ENCODE data around the gene IFT57.
"Not testable (repeated sequence)": the region's sequence is repeated elsewhere in the genome, so short reads cannot be mapped to it uniquely, and the experiment has no call there.

The IFT57 gene

DNA sequence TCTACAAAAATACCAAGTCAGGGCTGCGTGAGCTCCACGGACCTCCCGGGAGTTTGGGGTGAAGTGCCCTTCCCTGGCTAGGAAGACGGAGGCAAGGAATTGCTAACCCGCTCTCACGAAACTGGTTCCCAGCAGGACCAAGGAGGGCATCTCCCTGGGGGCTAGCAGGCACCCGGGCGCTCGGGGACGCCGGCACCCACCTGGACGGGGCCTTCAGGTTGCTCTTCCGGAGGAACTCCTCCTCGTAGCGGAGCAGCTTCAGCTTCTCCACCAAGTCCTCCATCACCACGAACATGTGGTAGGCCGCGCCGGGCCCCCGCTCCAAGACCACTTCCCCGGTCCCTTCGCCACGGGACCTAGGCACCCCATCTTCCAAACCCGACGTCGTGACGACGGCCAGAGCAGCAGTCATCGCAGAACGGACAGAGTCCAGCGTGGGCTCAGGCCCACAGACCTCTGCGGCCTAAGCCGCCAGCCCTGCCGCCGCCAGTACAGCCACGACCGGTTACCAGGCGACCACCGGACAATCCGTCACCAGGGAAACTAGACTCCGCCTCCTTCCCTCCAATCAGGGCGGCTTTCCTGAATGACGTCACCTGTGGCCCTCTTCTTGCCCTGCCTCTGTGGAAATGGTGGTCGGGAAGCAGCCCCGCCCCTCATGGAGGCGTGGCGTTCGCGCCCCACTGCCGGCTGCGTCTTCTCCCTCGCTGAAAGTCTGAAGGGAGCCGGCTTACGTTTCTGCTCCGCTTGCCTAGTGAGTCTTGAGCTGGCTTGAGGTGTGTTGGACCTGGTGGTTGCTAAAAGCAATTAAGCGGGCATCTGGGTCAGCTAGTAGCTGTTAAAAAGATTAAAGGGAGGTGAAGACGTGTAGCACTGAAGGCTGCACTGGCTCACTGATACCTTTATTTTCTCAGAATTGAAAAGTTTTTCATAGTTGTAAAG lies at the start of gene IFT57:
Gene IFT57 (minus strand): TSS at position 514 of the 942 bp plus-strand sequence. CDS start 102 bp downstream, at position 412.
- peak; percentile 97 for DNase-seq

- DNase-seq: no peak
Measured at GRCh38 chr3:108271626-108272025, 49.4 kb upstream of the IFT57 start.

GRCh38 chr3:108268235-108268634 lies 46.0 kb upstream of the IFT57 start:
- DNase-seq: not testable (repeated sequence)

- not testable (repeated sequence) for DNase-seq
Measured at GRCh38 chr3:108264534-108265298, 42.5 kb upstream of the IFT57 start.

DNA sequence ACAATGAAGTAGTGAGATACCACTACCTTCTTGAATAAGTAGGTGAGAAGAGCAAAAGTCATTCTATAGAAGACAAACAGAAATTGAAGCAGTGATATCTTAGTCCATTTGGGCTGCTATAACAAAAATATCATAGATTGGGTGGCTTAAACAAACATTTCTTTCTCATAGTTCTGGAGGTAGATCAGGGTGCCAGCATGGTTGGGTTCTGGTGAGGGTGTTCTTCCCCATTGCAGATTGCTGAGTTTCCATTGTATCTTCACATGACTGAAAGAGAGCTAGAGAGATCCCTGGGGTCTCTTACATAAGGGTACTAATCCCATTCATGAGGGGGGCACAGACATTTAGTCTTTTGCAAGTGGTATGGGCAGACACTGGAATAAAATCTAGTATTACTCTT lies 32.9 kb upstream of the IFT57 start:
- no peak for DNase-seq

DNA sequence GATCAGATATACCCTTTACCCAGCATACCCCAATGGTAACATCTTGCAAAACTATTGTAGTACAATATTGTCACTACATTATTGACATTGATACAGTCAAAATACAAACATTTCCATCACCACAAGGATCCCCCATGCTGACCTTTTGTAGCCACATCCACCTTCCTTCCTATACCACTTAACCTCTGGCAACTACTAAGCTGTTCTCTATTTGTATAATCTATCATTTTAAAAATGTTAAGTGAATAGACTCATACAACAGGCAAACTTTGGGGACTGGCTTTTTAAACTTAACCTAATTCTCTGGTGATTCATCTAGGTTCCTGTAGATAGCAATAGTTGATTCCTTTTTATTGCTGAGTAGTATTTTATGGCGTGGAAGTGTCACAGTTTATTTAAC lies 29.6 kb upstream of the IFT57 start:
- no peak for DNase-seq

DNA sequence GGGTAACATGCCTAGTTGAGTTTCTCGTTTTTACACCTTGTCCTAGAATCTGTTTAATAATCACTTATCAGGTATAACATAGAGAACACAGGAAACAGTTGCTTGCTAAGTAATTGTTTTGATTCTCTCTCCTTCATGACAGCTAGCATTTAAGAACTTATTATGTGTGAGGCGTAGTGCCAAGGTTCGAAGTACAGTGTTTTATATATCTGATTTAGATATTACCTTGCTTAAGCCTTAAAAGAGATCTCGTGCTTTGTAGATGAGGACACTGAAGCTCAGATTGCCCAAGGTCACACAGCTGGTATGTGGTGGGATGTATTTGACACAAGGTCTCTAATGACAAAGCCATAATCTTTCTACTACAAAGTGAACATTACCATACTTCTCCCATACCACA lies 29.0 kb upstream of the IFT57 start:
- no peak for DNase-seq

GRCh38 chr3:108250626-108251025 lies 28.4 kb upstream of the IFT57 start:
- DNase-seq: no peak

- DNase-seq: no peak
Measured at GRCh38 chr3:108243243-108243642, 21.0 kb upstream of the IFT57 start.

DNA sequence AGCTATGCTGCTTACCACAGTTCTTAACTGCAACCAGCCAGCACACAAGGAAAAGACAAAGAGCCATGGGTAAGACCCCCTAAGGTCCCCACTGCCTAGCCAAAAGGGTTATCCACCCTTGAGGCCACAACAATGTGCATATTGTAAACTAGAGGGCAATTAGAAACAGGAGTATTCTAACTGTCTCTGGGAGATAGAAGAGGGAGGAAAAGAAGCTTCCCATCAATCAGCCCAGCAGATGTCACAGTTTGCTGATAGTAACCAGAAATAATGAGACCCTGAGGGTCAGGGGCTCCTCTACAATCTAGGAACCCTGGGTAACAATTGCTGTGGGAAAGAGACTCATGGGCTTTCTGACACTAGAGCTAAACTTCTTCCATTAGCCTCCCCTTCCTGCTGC lies 20.6 kb upstream of the IFT57 start:
- DNase-seq: no peak

DNA sequence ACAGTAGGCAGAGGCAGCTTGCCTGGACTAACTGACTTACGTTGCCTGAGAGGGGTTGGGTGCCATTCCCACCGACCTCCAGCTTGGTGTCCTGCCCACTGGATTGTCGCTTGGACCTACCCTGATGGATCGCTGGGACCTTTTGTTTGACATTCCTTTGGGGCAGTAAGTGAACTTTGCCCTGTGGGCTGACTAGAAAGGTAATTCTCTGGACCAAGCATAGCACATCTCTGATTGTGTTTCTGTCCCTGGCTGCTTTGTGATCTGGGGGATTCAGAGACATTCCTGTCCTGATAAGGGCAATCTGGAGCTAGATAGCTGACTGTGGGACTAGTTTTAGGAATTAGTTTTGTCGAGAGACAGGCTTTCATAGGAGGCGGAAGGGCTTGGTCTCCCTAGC lies 19.5 kb upstream of the IFT57 start:
- DNase-seq: no peak

- no peak for DNase-seq
Measured at GRCh38 chr3:108241146-108241545, 18.9 kb upstream of the IFT57 start.

DNA sequence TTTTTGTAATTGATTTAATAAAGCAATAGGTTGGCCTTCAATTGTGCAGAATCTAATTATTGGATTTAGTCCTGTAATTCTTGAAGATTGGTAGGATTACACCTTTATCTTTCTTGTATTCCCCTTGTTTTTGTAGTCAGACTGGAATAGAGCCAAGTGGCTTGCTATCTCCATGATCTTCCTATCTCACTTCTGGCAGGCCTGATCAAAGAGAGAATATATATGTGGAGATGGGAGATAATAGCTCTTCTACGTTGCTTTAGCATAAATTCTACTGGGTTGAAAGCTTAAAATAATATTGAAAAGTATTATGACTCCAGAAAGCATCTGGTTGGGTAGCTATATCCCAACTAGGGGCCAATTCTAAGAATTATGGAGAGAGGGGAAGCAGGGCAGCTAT lies 16.9 kb upstream of the IFT57 start:
- no peak for DNase-seq

DNA sequence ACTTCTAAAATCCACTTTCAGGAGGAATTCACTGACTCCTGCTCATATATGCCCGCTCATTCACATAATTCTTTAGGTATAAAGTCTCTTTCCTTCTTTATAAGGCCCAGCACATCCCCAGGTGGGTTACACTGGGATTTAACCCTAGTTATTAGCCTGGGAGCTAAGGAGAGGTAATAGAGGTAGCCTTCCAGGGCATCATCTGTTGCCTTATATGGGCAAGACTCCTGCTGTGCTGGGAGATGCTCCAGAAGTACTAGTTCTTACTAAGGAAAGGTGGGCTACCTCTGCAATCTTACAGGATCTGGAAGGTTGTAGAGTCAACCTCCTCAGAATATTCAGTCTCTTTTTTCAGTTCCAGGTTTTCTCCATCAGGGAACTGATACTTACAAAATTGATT lies 13.1 kb upstream of the IFT57 start:
- no peak for DNase-seq

DNA sequence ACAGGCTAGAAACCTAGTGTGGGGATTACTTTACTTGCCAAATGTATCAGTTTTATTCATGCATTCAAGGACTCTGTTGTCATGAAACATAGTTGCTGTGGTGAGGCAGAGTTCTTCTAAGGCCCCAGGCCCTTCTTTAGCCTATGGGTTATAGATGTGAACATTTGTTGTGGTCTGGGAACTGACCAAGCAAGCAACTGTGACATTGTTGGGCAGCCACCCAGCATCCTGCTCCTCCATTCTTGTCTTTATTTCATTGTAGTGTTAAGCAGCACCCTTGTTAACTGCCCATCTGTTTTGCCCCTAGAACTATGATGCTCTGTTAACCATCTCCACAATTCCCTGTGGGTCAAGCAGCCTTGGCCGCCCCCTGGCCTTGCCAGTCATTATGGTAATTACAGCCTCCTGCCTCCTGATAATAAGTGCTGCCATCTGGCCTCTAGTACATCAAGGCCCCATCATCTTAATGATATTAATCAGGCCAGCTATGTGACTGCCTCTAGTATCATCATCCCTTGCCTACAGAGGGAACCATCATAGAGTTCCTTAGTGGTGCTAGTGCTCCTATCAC lies 12.2 kb upstream of the IFT57 start:
- DNase-seq: no peak

DNA sequence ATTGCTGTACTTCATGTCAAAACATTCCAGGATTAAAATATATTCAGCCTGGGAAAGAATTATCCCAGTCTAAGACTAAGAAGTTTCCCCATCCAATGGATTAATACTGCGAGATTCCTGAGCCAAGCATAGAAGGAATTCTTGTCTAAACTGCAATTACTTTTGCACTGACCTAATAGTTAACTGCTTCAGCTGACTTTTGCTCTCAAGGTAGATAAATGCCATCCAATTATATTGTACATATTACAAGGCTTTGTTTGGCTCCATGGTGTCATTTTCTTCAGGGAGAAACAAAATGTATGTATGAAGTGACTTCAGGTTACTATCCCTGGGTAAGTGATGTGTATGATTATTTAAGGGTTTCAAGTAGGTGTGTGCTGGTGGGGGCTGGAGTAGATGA lies 6.1 kb upstream of the IFT57 start:
- no peak for DNase-seq

- no peak for DNase-seq
Measured at GRCh38 chr3:108227131-108227530, 4.9 kb upstream of the IFT57 start.

DNA sequence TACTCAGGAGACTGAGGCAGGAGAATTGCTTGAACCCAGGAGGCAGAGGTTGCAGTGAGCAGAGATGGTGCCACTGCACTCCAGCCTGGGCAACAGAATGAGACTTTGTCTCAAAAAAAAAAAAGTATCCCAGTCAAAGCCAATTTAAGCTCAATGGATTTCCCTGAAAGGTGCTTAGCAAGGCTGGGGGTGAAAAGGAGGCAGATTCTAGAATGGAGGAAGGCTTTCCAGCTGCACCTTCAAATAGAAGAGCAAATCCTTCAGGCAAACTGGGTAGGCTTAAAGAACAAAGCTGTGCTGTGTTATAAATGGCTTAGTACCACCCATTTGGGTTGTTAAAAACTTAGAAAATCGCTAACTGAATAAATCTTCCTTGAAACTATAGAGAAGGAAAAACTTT lies 3.0 kb upstream of the IFT57 start:
- DNase-seq: no peak

DNA sequence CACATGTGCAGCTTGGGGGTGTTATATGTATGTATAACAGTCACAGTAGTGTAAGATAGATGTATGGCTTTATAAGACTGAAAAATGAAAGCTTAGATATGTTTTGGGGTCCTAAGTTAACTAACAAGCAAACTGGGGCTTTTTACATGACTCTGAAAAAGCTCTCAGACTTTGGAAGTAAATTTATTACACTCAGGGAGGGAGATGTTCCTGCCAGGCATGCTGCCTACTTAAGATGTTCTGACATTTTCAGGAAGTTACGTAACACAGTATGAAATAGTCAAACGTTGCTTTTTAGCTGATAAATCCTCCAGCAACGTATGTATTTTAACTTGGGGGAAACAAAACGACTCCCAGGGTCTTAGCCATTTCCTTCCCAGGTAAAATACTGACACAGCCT lies 1.7 kb upstream of the IFT57 start:
- DNase-seq: no peak

DNA sequence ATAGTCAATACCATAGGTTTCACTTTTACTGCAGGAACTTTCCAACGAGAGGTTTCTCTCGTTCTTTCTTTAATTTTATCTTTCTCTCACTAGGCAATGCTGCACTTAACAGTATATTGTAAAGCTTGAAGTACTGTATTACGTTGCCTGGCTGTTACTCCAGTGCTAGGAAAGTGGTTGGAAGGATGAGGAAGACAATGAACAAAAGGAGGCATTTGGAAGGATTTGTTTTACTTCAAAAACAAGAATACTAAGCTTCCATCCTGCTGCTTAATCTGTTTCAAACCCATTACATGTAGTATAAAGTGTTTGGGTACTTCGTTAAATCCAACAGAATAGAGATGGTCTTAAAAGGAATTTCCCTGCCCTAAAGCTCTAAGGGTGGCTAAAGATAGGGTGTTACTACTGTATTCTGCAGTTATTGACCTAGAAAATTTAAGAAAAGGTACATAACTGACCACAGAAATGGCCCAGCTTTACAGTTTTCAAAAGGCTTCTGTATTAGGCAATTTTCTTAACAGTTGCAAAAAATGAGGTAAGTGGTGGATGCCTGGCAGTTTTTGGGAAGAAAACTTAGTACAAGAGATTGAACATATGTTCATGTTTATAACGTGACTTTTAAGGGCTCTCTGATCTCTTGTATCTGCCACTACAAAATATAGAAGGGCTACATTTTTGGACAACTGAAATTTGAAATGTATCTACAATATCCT lies 785 bp upstream of the IFT57 start:
- DNase-seq: no peak

DNA sequence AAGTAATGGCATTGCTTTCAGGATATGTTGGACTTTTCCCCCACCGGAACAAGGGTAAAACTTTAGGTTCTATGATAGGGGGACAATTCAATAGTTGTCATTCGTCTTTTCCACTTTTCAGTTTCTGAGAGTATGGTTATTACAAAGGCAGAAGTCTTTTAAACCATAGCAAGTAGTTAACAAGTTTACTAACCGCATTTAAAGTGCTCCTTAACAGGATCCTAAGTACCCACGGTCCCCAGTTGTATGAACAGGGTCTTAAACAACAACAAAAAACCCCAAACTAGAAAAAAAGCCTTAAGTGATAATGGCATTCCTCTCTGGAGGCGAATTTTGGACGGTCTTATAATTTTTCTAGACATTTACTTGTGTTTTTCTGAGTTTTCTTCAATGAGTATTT lies 831 bp downstream of the IFT57 start:
- DNase-seq: no peak

DNA sequence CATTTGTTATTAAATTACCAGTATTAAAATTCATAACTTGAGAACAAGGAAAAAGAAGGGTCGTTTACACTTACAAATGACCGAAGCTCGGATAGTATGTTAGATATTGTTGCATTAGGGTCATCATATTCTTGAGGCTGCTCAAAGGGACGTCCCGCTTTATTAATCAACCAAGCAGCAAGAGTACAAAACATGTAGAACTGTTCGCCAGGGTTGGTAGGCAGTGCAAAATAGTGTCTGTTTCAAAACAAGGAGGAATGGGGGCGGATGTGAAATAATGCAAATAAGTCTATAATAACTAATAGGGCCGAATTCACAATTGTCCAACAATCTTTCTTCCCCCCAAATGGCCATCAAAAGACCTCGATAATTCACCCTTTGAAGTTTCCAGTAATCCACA lies 2.9 kb downstream of the IFT57 start:
- DNase-seq: no peak

- DNase-seq: no peak
Measured at GRCh38 chr3:108218811-108219210, 3.4 kb downstream of the IFT57 start.

Data from NCI-H2171 (cell line).